Embryonic facial prominence (tissue), 1 donor: ENCODE results near the gene LIPH.
"Not testable (repeated sequence)": the region's sequence is repeated elsewhere in the genome, so short reads cannot be mapped to it uniquely, and the experiment has no call there.

ENCODE experiments used
- DNase-seq: peaks from one replicate; pipeline ENCODE4 v3.0.0-alpha.2; 2016; ENCODE audit errors: extremely low spot score

LIPH gene

GRCh38 chr3:185488465-185488864, 63.9 kb downstream of the LIPH start:
- no peak for DNase-seq

- DNase-seq, result no peak
Observed at GRCh38 chr3:185486394-185486793, 66.0 kb downstream of the LIPH start.

GRCh38 chr3:185484296-185484695, 68.1 kb downstream of the LIPH start:
- no peak for DNase-seq

- DNase-seq, result no peak
Observed at GRCh38 chr3:185479373-185479945, 72.9 kb downstream of the LIPH start.

DNA sequence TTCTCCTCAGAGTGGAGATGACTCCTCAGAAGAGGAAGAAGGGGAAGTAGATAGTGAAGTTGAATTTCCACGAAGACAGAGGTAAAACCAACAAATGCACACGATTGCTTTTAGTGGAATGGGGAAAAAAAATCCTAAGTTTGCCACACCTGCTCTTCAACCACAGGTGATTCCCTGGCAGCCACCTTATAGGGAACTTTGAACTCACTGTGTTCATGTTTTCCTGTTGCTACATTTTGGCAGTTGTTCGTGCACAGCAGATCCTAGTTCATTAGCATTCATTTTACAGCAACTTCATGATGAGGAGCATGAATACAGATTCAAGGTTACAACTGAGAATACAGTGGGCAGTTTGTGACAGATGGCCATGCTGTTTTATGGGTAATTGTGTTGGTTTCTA, 75.1 kb downstream of the LIPH start:
- DNase-seq, result no peak

- not testable (repeated sequence) for DNase-seq
Observed at GRCh38 chr3:185474922-185475321, 77.5 kb downstream of the LIPH start.

- DNase-seq, result no peak
Observed at GRCh38 chr3:185473290-185473815, 79.0 kb downstream of the LIPH start.

DNA sequence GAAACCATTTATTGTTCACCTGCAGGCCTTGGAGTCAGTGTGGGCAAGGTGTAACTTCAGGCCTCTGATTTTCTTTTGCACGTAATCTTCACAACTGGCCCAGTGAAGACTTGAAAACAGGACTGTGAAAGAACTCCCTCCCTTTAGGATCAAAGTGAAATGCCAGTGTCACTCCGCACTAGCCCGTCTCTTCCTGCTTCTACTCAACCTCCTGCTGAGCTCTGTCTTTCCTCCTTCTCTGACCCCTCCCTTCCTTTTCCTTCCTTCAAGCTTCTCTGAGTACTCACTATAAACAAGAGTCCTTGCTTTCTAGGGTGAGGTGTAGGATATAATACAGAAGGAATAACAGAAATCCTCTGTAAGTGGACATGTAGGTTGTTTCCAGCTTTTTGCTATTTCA, 82.1 kb downstream of the LIPH start:
- no peak for DNase-seq

DNA sequence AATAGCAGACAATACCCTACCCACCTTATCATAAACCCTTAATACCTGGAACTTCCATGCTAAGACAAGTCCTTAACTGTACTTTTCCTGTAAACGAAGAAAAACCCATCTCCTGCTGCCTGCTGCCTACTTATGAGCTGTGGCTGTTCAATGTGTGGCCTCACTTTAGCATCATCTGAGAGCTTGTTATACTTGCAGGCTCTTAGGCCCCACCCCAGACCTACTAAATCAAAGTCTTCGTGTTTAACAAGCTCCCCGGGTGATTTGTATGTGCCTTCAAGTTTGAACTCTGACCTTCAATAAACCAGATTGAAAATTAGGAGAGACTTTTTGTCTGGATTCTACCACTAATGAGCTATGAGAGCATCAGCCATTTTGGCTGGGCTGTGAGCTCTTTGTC, 82.8 kb downstream of the LIPH start:
- no peak for DNase-seq

DNA sequence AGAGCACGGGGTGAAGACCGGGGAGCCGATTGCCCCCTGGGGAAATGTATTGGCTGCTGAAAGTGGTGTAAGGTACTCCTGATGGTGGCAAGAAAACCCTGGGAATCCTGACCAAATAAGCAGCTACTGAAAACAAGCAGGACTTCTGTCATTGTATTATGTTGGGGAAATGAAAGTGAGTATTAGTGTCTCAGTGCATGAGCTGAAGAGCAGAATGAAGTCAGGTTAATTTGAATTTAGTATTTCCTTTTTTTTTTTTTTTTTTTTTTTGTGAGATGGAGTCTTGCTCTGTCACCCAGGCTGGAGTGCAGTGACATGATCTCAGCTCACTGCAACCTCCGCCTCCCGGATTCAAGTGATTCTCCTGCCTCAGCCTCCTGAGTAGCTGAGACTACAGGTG, 86.3 kb downstream of the LIPH start:
- not testable (repeated sequence) for DNase-seq

DNA sequence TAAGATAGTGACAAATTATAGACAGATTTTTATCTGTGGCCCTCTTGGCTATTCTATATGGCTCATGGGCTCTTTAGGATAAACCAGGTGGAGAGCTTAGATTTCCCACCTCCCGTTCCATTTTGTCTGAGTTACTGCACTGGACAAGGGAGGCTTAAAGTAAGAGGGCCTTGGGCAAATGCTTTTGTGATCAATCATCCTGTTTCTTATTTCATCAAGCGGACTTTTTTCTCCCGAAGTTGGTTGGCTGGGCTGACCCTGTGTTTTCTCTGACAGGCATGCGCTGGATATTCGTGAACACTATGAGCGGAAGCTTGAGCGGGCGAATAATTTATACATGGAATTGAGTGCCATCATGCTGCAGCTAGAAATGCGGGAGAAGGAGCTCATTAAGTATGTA, 86.9 kb downstream of the LIPH start:
- no peak for DNase-seq

GRCh38 chr3:185460719-185461350, 91.6 kb downstream of the LIPH start:
- no peak for DNase-seq

DNA sequence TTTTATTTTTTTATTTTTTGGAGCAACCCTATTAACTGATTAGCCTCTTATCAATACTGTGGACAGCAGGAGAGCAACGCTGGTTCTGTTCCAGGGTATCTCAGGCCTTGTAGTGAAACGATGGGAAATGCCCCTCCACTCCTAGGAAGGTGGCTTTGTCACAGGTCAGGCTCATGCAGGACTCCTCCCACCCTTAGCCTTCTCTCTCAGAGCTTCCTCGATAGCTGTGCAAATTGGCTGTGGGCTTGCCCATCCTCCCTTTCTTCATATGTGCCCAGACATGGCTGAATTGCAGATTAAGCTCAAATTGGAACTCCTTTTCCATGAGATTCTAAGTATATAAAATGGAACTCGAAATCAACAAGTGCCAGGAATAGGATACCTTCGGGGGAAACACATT, 92.1 kb downstream of the LIPH start:
- no peak for DNase-seq

GRCh38 chr3:185457376-185457775, 95.0 kb downstream of the LIPH start:
- DNase-seq, result no peak
